ELF-1 (cell line): ENCODE results near the gene CEACAM16.
A peak's percentile ranks its signal among the peaks of the same experiment; 100 is the strongest.
"Not testable (repeated sequence)": the region's sequence is repeated elsewhere in the genome, so short reads cannot be mapped to it uniquely, and the experiment has no call there.

Experiments used
- DNase-seq: peaks from one replicate; pipeline ENCODE4 v3.0.0-alpha.2; 2016; ENCODE audit warnings: low read depth, low spot score

CEACAM16 gene

DNA sequence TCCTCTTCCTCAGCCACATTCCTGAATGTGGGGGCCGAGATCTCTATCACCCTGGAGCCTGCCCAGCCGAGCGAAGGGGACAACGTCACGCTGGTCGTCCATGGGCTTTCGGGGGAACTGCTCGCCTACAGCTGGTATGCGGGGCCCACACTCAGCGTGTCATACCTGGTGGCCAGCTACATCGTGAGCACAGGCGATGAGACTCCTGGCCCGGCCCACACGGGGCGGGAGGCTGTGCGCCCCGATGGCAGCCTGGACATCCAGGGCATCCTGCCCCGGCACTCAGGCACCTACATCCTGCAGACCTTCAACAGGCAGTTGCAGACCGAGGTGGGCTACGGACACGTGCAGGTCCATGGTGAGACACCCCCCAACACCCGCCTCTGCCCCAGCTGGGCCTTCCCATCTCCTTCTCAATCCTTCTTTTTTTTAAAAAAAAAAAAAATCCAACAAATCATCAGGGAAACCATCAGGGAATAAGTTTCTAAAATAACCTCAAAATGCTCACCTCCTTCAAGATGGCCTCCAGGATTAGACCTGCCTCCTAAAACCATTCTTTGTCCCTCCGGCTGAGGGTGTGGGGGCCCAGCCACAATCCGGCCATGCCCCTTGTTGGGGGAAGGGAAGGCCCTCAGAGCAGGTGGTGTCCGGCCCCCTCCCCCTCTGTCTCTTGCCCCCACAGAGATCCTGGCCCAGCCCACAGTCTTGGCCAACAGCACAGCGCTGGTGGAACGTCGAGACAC, 4.6 kb downstream of the CEACAM16 start:
- no peak for DNase-seq

DNA sequence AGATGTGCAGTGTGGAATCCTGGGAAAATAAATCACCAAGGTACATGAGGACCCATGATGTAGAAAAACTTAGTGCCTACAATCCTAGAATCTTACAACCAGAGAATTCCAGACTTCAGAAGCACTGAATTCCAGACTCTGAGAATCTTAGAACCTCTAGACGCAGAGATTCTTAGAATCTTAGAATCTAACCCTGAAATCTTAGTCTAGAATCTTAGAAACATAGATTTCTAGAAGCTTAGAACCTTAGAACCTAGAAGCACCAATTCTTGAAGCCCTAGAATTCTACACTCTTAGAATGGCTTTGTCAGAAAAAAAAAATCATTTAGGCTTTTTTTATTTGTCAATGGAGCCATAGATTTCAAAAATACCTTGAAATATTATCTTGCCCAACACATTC, 6.0 kb downstream of the CEACAM16 start:
- no peak for DNase-seq

DNA sequence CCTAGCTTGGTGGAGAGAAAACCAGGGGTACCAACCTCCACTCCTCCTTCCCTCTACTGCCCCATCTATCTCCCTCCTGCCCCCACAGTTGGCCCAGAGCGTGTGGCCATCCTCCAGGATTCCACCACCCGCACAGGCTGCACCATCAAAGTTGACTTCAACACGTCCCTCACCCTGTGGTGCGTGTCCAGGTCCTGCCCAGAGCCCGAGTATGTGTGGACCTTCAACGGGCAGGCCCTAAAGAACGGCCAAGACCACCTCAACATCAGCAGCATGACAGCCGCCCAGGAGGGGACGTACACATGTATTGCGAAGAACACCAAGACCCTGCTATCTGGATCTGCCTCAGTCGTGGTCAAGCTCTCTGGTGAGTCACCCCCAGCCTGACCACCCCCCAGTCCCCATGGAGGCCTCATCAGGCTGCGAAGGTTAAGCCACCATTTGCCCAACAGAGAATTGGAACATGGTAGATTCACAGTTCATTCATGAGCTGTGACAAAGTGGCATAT, 6.6 kb downstream of the CEACAM16 start:
- DNase-seq = no peak

DNA sequence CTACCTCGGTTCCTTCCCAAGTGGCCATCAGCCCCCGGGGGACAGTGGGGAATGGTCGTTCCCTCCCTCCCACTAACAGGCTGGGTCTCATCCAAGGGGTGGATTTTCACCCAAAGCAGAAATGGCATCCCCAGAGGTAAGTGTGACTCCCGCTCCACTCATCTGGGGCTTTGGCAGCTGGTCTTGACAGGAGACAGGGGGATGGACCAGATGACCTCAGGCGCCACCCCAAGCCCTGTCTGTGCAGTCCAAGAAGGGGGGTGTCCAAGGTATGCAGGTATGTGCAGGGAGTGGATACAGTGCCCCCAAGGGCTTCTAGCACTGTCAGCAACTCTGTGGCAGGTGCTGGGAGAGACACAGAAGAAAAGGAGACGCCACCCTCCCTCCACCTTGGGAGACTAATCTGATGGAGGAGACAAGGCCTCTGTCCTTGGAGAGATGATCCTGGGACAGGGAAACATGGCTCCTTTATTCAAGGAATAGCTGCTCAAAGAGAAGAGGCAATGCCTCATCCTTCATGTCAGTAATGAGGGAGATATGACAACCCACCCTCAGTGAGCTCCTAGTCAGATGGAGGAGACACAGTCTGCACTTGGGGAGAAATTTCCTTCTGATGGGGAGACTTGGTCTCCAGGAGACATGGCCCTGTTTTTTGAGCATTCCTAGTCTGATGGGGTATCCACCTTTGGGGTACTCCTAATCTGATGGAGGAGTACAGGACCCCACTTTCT, 7.7 kb downstream of the CEACAM16 start:
- DNase-seq = no peak

DNA sequence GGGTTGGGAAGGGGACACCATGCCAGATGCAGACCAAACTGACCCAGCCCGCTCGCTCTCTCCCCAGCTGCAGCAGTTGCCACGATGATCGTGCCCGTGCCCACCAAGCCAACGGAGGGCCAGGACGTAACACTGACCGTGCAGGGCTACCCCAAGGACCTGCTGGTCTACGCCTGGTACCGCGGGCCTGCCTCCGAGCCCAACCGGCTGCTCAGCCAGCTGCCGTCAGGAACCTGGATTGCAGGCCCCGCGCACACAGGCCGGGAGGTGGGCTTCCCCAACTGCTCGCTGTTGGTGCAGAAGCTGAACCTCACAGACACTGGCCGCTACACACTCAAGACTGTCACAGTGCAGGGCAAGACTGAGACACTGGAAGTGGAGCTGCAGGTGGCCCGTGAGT, 8.8 kb downstream of the CEACAM16 start:
- no peak for DNase-seq

DNA sequence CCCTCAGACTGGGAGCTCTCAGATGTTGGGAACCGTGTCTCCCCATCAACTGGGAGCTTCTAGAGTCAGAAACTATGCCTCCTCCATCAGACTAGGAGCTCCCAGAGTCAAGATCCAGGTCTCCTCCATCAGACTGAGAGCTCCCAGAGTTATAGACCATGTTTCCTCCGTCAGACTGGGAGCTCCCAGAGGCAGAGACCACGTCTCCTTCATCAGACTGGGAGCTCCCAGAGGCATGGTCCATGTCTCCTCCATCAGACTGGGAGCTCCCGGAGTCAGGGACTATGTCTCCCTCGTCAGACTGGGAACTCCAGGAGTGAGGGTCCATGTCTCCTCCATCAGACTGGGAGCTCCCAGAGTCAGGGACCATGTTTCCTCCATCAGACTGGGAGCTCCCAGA, 10.0 kb downstream of the CEACAM16 start:
- DNase-seq = no peak

DNA sequence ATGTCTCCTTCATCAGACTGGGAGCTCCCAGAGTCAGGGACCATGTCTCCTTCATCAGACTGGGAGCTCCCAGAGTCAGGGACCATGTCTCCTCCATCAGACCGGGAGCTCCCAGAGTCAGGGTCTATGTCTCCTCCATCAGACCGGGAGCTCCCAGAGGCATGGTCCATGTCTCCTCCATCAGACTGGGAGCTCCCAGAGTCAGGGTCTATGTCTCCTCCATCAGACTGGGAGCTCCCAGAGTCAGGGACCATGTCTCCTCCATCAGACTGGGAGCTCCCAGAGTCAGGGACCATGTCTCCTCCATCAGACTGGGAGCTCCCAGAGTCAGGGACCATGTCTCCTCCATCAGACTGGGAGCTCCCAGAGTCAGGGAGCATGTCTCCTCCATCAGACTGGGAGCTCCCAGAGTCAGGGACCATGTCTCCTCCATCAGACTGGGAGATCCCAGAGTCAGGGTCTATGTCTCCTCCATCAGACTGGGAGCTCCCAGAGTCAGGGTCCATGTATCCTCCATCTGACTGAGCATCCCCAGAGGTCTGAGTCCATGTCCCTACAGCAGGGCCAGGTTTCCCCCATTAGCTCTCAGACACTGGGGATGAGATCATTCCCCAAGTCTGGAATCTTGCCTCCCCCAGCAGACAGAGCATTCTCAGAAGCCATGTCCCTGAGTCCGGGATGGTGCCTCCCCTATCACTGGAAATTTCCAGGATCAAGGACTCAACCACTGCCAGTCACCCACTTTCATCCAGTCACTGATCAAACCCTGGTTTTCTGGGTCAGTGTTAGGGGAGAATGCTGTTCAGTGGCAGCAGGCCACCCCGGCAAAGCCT, 10.7 kb downstream of the CEACAM16 start:
- DNase-seq = not testable (repeated sequence)

DNA sequence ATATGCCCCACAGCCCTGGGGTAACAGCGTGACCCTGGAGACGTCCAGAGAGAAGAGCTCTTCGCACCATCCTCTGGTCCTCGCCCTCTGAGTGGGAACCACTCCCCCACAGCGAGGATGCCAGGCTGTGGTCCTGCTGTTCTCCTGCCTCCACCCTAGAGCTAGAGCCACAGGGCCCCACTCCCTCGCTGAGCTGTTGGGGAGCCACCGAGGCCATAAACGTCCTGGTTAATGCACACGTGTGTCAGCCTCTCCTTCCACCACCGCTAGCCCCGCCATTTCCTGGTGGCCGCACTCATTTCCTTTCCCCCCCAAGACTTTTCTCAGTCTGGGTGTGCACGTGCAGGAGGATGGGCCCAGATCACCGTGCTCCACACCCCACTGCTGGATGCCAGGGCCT, 11.5 kb downstream of the CEACAM16 start:
- no peak for DNase-seq

DNA sequence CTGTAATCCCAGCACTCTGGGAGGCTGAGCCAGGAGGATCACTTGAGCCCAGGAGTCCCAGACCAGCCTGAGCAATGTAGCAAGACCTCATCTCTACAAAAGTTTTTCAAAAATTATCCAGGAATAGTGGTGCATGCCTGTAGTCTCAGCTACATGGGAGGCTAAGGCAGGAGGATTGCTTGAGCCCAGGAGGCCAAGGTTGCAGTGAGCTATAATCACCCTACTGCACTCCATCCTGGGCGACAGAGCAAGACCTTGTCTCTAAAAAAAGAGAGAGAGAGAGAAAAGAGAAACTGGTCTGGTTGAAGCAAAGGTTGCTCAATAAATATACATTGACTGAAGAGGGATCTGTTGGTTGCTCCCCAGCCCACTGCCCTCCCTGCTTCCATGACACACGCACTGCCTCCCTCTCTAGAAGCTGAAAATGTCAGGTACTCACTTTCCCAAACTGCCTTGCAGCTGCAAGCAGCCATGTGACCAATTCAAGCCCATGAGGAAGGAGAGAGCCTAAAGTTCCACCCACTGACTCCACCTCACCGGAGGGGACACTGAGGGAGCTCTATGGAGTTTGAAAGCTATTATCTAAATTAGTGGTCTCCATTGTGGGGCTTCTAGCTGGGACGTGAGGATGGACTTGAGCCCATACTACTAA, 14.0 kb downstream of the CEACAM16 start:
- no peak for DNase-seq

DNA sequence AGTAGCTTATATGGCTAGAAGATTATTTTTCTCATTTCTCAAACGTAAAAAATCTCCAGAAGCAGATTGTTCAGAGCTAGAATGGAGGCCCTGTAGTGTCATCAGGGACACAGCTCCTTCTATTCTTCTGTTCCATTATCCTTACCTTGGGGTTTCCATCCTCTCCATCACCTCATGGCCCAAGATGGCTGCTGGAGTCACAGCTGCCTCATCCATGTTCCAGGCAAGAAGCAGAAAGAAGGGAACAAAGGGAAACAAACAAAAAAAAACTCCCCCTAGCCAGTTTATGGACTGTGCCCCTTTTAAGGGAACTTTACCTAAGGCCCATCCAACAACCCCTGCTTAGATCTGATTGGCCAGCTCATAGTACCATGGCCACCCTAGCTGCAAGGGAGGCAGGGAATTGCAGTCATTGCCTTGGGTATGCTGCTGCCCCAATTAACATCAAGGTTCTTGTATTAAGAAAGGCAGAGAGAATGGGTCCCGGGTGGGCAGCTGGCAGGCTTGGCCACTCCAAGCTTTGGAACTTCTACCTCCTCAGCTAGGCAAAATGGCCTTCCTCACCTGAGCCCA, 15.7 kb downstream of the CEACAM16 start:
- DNase-seq = no peak

DNA sequence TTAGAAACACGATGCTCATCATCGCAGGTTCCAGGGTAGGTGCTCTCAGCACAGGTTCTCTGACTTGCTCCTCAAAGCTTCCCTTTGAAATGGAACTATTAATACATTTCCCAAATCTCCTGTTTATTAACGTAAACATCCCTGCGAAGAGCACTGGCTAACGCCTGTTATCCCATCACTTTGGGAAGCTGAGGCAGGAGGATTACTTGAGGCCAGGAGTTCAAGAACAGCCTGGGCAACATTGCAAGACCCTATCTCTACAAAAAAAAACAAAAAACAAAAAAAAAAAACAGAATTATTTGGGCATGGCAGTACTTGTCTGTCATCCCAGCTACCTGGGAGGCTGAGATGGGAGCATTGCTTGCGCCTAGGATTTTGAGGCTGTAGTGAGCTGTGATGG, 18.7 kb downstream of the CEACAM16 start:
- DNase-seq = no peak

DNA sequence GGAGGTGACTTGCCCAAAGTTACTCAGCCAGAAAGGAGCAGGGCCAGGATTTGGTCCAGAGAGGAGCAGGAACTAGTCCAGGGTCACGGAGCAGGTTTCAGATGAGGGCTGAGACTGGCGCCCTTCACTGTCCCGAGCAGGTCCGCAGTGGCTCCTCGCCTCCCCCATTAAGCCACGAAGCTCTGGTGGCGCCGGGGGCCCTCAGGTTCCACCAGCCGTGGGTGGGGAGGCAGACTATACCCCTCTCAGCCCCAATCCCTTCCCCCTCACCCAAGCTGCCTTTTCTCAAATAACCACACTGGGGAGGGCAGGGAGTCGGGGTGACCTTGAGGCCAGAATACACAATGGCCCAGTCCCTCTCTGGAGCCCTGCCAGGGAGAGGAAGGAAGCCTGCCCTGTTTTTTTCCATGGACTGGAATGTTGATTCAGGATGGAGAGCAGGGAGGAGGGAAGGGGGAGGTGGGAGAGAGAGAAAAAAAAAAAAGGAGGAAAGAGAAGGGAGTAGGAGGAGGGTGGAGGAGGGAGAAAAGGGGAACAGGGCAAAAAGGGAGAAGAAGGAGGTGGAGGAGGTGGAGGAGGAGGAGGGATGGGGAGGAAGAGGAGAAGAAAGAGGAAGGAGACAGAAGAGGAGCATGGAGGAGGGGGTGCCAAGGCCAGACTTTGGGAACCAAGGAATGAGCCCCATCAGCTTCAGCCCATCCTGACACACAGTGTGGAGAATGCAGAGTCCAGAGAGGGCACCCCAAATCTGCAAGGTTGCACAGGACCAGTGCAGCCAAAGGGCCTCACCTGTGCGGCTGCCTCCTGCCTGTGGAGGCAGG, 19.7 kb downstream of the CEACAM16 start:
- peak; percentile 80 for DNase-seq

DNA sequence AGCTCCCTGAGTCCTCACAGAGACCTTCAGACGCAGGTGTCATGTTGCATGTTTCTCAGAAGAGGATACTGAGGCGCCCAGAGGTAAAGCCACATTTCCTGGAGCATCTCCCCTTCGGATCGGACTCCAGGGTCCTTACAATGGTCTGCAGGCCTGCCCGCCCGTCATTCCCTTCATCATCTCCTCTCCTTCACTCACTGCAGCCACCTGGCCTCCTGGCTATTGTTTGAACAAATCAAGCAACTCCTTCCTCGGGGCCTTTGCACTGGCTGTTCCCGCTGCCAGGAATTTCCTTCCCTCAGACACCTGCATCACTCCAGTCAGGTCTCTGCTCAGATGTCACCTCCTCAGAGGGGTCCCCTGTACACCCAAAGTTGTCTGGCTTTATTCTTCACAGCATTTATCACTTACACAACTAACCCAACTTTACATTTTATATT, 20.3 kb downstream of the CEACAM16 start:
- DNase-seq = no peak

DNA sequence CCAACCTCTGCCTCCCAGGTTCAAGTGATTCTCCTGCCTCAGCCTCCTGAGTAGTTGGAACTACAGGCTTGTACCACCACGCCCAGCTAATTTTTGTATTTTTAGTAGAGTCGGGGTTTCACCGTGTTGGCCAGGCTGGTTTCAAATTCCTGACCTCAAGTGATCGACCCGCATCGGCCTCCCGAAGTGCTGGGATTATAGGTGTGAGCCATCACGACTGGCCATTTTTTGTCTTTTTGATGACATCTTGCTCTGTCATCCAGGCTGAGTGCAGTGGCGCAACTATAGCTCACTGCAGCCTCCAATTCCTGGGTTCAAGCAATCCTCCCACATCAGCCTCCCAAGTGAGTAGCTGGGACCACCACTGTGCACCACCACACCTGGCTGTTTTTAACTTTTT, 21.4 kb downstream of the CEACAM16 start:
- not testable (repeated sequence) for DNase-seq

DNA sequence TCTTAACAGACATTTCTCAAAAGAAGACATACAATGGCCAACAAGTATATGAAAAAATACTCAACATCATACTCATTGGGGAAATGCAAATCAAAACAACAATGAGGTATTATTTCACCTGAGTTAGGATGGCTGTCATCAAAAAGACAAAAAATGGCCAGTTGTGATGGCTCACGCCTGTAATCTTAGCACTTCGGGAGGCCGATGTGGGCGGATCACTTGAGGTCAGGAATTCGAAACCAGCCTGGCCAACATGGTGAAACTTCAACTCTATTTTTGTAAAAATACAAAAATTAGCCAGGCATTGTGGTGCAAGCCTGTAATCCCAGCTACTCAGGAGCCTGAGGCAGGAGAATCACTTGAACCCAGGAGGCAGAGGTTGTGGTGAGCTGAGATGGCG, 22.0 kb downstream of the CEACAM16 start:
- no peak for DNase-seq

DNA sequence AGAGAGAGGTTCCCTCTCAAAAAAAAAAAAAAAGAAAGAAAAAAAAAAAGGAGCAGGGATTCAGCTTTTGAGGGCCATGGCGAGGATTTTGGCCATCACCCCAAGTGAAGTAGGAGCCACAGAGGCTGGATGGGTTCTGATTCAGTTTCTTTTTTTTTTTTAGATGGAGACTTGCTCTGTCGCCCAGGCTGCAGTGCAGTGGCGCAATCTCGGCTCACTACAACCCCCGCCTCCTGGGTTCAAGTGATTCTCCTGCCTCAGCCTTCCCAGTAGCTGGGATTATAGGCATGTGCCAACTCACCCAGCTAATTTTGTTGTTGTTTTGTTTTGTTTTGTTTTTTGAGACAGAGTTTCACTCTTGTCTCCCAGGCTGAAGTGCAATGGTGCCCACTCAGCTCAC, 22.4 kb downstream of the CEACAM16 start:
- not testable (repeated sequence) for DNase-seq

DNA sequence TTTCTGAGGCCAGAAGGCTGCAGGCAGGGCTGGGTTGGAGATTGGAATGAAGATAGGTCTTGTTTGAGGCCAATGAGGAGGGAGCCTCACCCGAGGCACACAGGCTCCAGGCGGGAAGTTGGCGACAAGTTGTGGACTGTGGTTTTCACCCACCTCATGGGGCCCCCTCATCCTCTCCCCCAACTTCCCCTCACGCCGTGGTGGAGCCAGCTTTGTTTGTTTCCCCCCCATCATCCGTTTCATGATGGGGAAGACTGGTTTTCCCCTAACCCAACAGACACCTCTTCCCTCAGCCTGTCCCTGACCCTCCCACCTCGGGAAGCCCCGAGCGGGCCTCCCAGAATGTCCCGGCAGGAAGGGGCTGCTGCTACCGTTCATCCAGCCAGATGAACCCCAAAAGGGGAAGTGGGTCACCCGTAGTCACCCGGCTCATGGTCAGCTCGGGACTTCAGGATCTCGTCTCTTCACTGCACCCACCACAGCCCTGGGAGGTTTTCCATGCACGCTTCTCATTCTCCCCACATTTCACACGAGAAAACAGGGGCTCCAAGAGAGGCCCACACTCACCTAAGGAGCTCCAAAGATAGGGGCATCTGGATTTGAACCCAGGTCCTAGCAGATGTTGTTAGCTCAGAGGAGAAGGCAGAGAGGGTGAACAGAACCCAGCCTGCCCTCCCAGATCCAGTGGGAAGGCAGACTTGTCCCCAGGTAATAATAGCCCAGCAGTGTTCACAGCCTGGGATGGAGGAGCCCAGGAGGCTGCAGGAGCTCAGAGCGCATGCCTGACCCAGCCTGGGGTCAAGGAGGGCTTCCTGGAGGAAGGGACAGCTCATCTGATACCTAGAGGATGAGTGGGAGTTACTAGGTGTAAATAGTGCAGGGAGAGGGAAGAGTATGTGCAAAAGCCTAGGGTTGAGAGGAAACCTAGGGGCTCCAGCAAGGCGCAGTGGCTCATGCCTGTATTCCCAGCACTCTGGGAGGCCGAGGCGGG, 23.5 kb downstream of the CEACAM16 start:
- no peak for DNase-seq

DNA sequence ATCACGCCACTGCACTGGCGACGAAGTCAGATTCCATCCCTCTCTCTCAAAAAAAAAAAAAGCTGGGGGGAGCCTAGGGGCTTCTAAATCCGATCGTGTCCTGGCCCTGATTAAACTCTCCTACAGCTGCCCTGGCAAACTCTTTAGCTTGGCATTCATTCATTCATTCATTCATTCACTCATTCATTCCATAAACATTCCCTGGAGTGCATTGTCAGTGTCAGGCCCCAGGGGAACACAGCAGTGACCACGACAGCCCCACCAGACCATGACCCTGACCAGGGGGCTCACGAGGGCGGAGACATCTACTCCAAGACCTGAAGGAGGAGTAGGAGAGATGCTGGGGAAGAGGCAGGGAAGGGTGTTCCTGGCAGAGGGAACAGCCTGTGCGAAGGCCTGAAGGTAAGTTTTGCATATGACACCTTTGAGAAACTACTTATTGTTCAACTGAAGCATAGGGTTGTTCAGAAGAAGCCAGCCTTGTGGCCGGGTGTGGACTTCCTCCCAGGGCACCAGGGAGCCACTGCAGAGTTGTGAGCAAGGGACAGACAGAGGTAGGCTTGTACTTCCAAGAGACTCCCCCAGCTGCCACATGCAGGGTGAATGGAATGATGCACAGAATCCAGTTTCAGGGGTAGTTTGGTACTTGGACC, 24.5 kb downstream of the CEACAM16 start:
- no peak for DNase-seq

DNA sequence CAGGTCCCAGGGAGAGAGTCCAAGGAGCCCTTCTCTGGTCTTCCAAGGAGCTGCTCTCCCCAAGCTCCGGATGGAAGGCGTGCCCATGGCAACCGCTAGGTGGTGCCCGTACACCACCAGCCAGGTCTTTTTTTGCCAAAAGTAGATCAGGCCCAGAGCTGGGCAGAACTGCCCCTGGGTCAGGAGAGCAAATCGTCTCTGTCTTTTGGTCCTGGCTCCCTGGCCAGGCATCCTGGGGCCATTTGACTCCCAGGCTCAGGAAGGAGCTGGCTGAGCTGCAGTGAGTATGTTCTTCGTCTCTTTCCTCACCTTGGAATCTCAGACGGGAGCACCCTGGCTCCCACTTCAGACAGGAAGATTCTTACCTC, 25.0 kb downstream of the CEACAM16 start:
- peak; percentile 94 for DNase-seq
